Measurements from ENCODE around the gene TRAPPC10.

GRCh38 chr21:43983860-43984420 is 28.2 kb upstream of the TRAPPC10 start:
- TF ChIP-seq, protein P1, sequence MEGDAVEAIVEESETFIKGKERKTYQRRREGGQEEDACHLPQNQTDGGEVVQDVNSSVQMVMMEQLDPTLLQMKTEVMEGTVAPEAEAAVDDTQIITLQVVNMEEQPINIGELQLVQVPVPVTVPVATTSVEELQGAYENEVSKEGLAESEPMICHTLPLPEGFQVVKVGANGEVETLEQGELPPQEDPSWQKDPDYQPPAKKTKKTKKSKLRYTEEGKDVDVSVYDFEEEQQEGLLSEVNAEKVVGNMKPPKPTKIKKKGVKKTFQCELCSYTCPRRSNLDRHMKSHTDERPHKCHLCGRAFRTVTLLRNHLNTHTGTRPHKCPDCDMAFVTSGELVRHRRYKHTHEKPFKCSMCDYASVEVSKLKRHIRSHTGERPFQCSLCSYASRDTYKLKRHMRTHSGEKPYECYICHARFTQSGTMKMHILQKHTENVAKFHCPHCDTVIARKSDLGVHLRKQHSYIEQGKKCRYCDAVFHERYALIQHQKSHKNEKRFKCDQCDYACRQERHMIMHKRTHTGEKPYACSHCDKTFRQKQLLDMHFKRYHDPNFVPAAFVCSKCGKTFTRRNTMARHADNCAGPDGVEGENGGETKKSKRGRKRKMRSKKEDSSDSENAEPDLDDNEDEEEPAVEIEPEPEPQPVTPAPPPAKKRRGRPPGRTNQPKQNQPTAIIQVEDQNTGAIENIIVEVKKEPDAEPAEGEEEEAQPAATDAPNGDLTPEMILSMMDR (IDR thresholded peaks at IDR 0.05): no peak
- TF ChIP-seq POLR2A (IDR thresholded peaks at IDR 0.05): no peak
